GM18517 (cell line): ENCODE data around the gene NOTCH2.
A peak's percentile ranks its signal among the peaks of the same experiment; 100 is the strongest.
"Not testable (repeated sequence)": the region's sequence is repeated elsewhere in the genome, so short reads cannot be mapped to it uniquely, and the experiment has no call there.

ENCODE experiments used
- ATAC-seq: cut with Tn5 transposase; IDR thresholded peaks from one replicate; pipeline ENCODE4 v1.9.1; 2021; ENCODE audit warnings: mild to moderate bottlenecking, moderate library complexity; ENCODE audit not compliant: unreplicated experiment

Gene NOTCH2

GRCh38 chr1:120069920-120070214, 405 bp upstream of the NOTCH2 start:
- ATAC-seq = not testable (repeated sequence)

- not testable (repeated sequence) for ATAC-seq
These were observed 787 bp downstream of the NOTCH2 start for GRCh38 chr1:120068683-120069066.

- not testable (repeated sequence) for ATAC-seq
These were observed 21.3 kb downstream of the NOTCH2 start for GRCh38 chr1:120048208-120048607.

GRCh38 chr1:120041771-120042170, 27.7 kb downstream of the NOTCH2 start:
- ATAC-seq = not testable (repeated sequence)

- ATAC-seq = not testable (repeated sequence)
These were observed 37.2 kb downstream of the NOTCH2 start for GRCh38 chr1:120032253-120032652.

- not testable (repeated sequence) for ATAC-seq
These were observed 45.7 kb downstream of the NOTCH2 start for GRCh38 chr1:120023791-120024190.

- ATAC-seq = not testable (repeated sequence)
These were observed 54.5 kb downstream of the NOTCH2 start for GRCh38 chr1:120014978-120015377.

- ATAC-seq = not testable (repeated sequence)
These were observed 61.1 kb downstream of the NOTCH2 start for GRCh38 chr1:120008320-120008719.

GRCh38 chr1:120007850-120008249, 61.6 kb downstream of the NOTCH2 start:
- ATAC-seq = not testable (repeated sequence)

- ATAC-seq = not testable (repeated sequence)
These were observed 68.4 kb downstream of the NOTCH2 start for GRCh38 chr1:120001035-120001434.

- ATAC-seq = not testable (repeated sequence)
These were observed 72.6 kb downstream of the NOTCH2 start for GRCh38 chr1:119996731-119997312.

GRCh38 chr1:119995975-119996374, 73.5 kb downstream of the NOTCH2 start:
- ATAC-seq = not testable (repeated sequence)

GRCh38 chr1:119988306-119989062, 81.0 kb downstream of the NOTCH2 start:
- no peak for ATAC-seq

- ATAC-seq = peak; percentile 55
These were observed 81.8 kb downstream of the NOTCH2 start for GRCh38 chr1:119987686-119988085.

- no peak for ATAC-seq
These were observed 82.3 kb downstream of the NOTCH2 start for GRCh38 chr1:119987112-119987511.

GRCh38 chr1:119986007-119986497, 83.4 kb downstream of the NOTCH2 start:
- ATAC-seq = no peak

GRCh38 chr1:119984771-119985170, 84.7 kb downstream of the NOTCH2 start:
- no peak for ATAC-seq

GRCh38 chr1:119981986-119982815, 87.3 kb downstream of the NOTCH2 start:
- no peak for ATAC-seq

- ATAC-seq = no peak
These were observed 88.0 kb downstream of the NOTCH2 start for GRCh38 chr1:119981496-119981895.

GRCh38 chr1:119978018-119978505, 91.4 kb downstream of the NOTCH2 start:
- ATAC-seq = no peak

GRCh38 chr1:119977113-119977736, 92.2 kb downstream of the NOTCH2 start:
- ATAC-seq = not testable (repeated sequence)
